Measurements from ENCODE around the gene SORCS2.

DNA sequence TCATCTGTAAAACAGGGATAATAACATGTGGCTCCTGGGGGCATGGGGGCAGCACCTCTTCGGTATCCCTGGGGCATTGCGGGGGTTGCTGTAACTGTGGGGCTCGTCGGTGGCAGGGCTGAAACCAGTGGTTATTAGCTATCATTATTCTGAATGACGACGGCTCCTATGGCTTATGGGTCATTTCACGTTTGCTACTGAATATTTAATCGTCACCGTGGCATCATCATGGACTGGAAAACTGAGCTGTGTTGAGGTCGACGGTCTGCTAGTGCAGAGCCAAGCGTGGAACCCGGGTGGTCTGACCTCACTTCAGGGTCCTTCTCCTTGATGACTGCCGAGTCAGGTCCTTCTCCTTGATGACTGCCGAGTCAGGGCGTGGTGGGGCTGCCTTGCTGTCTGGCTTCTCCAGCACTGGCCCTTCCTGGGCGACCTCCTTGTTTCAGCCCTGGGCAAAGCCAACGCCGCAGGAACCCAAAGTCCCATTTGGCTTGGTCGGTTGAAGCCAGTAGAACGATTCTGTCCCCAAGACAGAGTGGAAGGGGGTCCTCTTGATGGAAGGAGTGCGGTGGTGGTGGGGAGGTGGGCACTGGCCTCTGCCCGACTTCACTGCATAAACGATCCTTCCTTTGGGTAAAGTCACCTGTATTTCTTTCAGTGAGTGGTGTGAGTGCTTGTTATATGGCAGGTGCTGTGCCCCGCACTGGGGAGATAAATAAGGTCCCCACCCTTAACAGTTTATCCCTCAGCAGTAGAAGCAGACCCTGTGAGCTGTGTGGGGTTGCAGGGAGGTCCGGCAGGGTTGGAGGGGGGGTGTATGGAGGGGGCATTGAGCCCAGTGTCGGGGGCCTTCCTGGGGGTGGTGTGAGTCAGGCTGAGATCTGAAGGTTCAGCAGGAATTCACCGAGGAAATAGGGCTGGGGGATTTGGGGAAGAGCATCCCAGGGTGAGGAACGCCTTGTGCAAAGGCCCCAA is 201.6 kb downstream of the SORCS2 start:
- TF ChIP-seq, protein P1, sequence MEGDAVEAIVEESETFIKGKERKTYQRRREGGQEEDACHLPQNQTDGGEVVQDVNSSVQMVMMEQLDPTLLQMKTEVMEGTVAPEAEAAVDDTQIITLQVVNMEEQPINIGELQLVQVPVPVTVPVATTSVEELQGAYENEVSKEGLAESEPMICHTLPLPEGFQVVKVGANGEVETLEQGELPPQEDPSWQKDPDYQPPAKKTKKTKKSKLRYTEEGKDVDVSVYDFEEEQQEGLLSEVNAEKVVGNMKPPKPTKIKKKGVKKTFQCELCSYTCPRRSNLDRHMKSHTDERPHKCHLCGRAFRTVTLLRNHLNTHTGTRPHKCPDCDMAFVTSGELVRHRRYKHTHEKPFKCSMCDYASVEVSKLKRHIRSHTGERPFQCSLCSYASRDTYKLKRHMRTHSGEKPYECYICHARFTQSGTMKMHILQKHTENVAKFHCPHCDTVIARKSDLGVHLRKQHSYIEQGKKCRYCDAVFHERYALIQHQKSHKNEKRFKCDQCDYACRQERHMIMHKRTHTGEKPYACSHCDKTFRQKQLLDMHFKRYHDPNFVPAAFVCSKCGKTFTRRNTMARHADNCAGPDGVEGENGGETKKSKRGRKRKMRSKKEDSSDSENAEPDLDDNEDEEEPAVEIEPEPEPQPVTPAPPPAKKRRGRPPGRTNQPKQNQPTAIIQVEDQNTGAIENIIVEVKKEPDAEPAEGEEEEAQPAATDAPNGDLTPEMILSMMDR (IDR thresholded peaks at IDR 0.05), result no peak
- no peak for TF ChIP-seq EP300 (IDR thresholded peaks at IDR 0.05; ENCODE audit: low read depth)
- TF ChIP-seq POLR2AphosphoS5 (IDR thresholded peaks at IDR 0.05), result no peak
- TF ChIP-seq POLR2A (IDR thresholded peaks at IDR 0.05), result no peak
